Measurements from ENCODE around the gene CAB39. TPM values are rescaled to one million over a fixed set of nuclear protein-coding genes. Genes with fewer than 3 reads are reported as not detected.

The CAB39 gene
- total RNA-seq, 1 experiment from 2014 or later, result 91.7 TPM

GRCh38 chr2:230751062-230751461 is 38.4 kb downstream of the CAB39 start:
- no peak for TF ChIP-seq CTCF (IDR thresholded peaks at IDR 0.05; ENCODE audit: unreplicated experiment)
- intact Hi-C loops (cut with micrococcal nuclease), result loop anchor here (5.0 kb wide), 1 partner anchor 46 kb away; no protein-coding TSS in a partner anchor
- POLR2A ChIA-PET, result interaction anchor here (0.6 to 1.7 kb wide), 5 partner anchors 24 to 357 kb away, joined by 3 to 16 read pairs (median 5); partner anchors contain the start of gene CAB39
- H3K27me3 Mint-ChIP-seq (ENCODE audit: insufficient read depth, unreplicated experiment), result no peaks in the 10 kb centered on the region
- BruUV-seq (replicated peaks), result no TSS peak
- peaks cover 35% of the 10 kb centered on the region for H3K4me1 Mint-ChIP-seq (ENCODE audit: insufficient read depth, unreplicated experiment)
- CTCF ChIA-PET, result no interaction called here
- peaks cover 10% of the 10 kb centered on the region for H3K36me3 Mint-ChIP-seq (ENCODE audit: insufficient read depth, unreplicated experiment)
- H3K9me3 Mint-ChIP-seq (ENCODE audit: unreplicated experiment), result no peaks in the 10 kb centered on the region
- DNase-seq (ENCODE audit: unreplicated experiment), result peak; percentile 48
- H3K27ac Mint-ChIP-seq (ENCODE audit: low read depth, unreplicated experiment), result peak overlapping the region; percentile 31
- H3K4me3 Mint-ChIP-seq (ENCODE audit: unreplicated experiment), result no peak overlapping the region

GRCh38 chr2:230754200-230754599 is 41.6 kb downstream of the CAB39 start:
- intact Hi-C loops (cut with micrococcal nuclease), result loop anchor here (5.0 kb wide), 1 partner anchor 43 kb away; no protein-coding TSS in a partner anchor
- Mint-ChIP-seq H3K4me3 (ENCODE audit: unreplicated experiment) (no peak overlapping the region), H3K27me3 (ENCODE audit: insufficient read depth, unreplicated experiment) (no peaks in the 10 kb centered on the region), H3K36me3 (ENCODE audit: insufficient read depth, unreplicated experiment) (peaks cover 4% of the 10 kb centered on the region), H3K9me3 (ENCODE audit: unreplicated experiment) (no peaks in the 10 kb centered on the region), H3K4me1 (ENCODE audit: insufficient read depth, unreplicated experiment) (peaks cover 32% of the 10 kb centered on the region), H3K27ac (ENCODE audit: low read depth, unreplicated experiment) (no peak overlapping the region)
- no TSS peak for BruUV-seq (replicated peaks)
- DNase-seq (ENCODE audit: unreplicated experiment), result no peak
- CTCF ChIA-PET, result interaction anchor here (0.7 kb wide), 1 partner anchor 14 kb away, joined by 3 read pairs; no protein-coding TSS in a partner anchor
- TF ChIP-seq CTCF (IDR thresholded peaks at IDR 0.05; ENCODE audit: unreplicated experiment), result no peak
- POLR2A ChIA-PET, result no interaction called here

- TF ChIP-seq CTCF (IDR thresholded peaks at IDR 0.05; ENCODE audit: unreplicated experiment), result no peak
- Mint-ChIP-seq H3K4me1 (ENCODE audit: insufficient read depth, unreplicated experiment) (peaks cover 33% of the 10 kb centered on the region), H3K27ac (ENCODE audit: low read depth, unreplicated experiment) (no peak overlapping the region), H3K27me3 (ENCODE audit: insufficient read depth, unreplicated experiment) (no peaks in the 10 kb centered on the region), H3K36me3 (ENCODE audit: insufficient read depth, unreplicated experiment) (peaks cover 18% of the 10 kb centered on the region), H3K4me3 (ENCODE audit: unreplicated experiment) (no peak overlapping the region), H3K9me3 (ENCODE audit: unreplicated experiment) (no peaks in the 10 kb centered on the region)
- BruUV-seq (replicated peaks), result no TSS peak
- intact Hi-C loops (cut with micrococcal nuclease), result no loop called here
- no peak for DNase-seq (ENCODE audit: unreplicated experiment)
- ChIA-PET CTCF (interaction anchor here (1.2 to 1.8 kb wide), 2 partner anchors 13 to 39 kb away, joined by 3 to 5 read pairs; no protein-coding TSS in a partner anchor), POLR2A (interaction anchor here (1.3 to 2.5 kb wide), 5 partner anchors 8 to 39 kb away, joined by 3 to 7 read pairs (median 6); no protein-coding TSS in a partner anchor)
Observed at GRCh38 chr2:230757476-230757875, 44.8 kb downstream of the CAB39 start.

- Mint-ChIP-seq H3K4me1 (ENCODE audit: insufficient read depth, unreplicated experiment) (peaks cover 29% of the 10 kb centered on the region), H3K36me3 (ENCODE audit: insufficient read depth, unreplicated experiment) (peaks cover 23% of the 10 kb centered on the region), H3K9me3 (ENCODE audit: unreplicated experiment) (no peaks in the 10 kb centered on the region), H3K27ac (ENCODE audit: low read depth, unreplicated experiment) (peak overlapping the region; percentile 93), H3K27me3 (ENCODE audit: insufficient read depth, unreplicated experiment) (no peaks in the 10 kb centered on the region), H3K4me3 (ENCODE audit: unreplicated experiment) (peak overlapping the region; percentile 45)
- intact Hi-C loops (cut with micrococcal nuclease), result no loop called here
- CTCF ChIA-PET, result interaction anchor here (0.6 to 1.8 kb wide), 2 partner anchors 9 to 66 kb away, joined by 3 to 6 read pairs; no protein-coding TSS in a partner anchor
- POLR2A ChIA-PET, result interaction anchor here (0.5 to 2.5 kb wide), 9 partner anchors 10 to 45 kb away, joined by 3 to 7 read pairs (median 4); no protein-coding TSS in a partner anchor
- no TSS peak for BruUV-seq (replicated peaks)
- DNase-seq (ENCODE audit: unreplicated experiment), result peak; percentile 76
- no peak for TF ChIP-seq CTCF (IDR thresholded peaks at IDR 0.05; ENCODE audit: unreplicated experiment)
Observed at GRCh38 chr2:230758566-230759480, 46.2 kb downstream of the CAB39 start.
